H9 (cell line): ENCODE measurements around the gene NAT8. TPM values are rescaled to one million over a fixed set of nuclear protein-coding genes. Genes with fewer than 3 reads are reported as not detected.
"Not testable (repeated sequence)": the region's sequence is repeated elsewhere in the genome, so short reads cannot be mapped to it uniquely, and the experiment has no call there.

Experiments
- DNase-seq: peaks from one replicate; pipeline ENCODE4 v3.0.0-alpha.2; 2017
- H2AFZ ChIP-seq: one replicate; pipeline ENCODE4 v1.6.1; 2013; ENCODE audit warnings: mild to moderate bottlenecking, low read length, control low read depth, moderate library complexity
- H2AK5ac ChIP-seq: 2 replicates; pipeline ENCODE4 v1.6.1; 2013; ENCODE audit warnings: low read length, control low read depth, mixed read lengths; ENCODE audit not compliant: insufficient read length
- H2BK120ac ChIP-seq: one replicate; pipeline ENCODE4 v1.6.1; 2013; ENCODE audit warnings: low read depth, mild to moderate bottlenecking, low read length, control low read depth, inconsistent platforms; ENCODE audit not compliant: poor library complexity, severe bottlenecking
- H2BK12ac ChIP-seq: 2 replicates; pipeline ENCODE4 v1.6.1; 2013; ENCODE audit warnings: low read length, control low read depth, mixed read lengths, low read depth; ENCODE audit not compliant: insufficient read length
- H2BK15ac ChIP-seq: 2 replicates; pipeline ENCODE4 v1.6.1; 2013; ENCODE audit warnings: low read depth, low read length, control low read depth
- H2BK20ac ChIP-seq: one replicate; pipeline ENCODE4 v1.6.1; 2013; ENCODE audit warnings: low read depth, mild to moderate bottlenecking, low read length, control low read depth, inconsistent platforms; ENCODE audit not compliant: poor library complexity, severe bottlenecking
- H2BK5ac ChIP-seq: 2 replicates; pipeline ENCODE4 v1.6.1; 2013; ENCODE audit warnings: low read length, control low read depth, mixed read lengths; ENCODE audit not compliant: insufficient read length
- H3K14ac ChIP-seq: 2 replicates; pipeline ENCODE4 v1.6.1; 2013; ENCODE audit warnings: low read length, control low read depth; ENCODE audit not compliant: insufficient read depth
- H3K18ac ChIP-seq: 2 replicates; pipeline ENCODE4 v1.6.1; 2013; ENCODE audit warnings: low read depth, mild to moderate bottlenecking, mixed read lengths, low read length, control low read depth; ENCODE audit not compliant: insufficient read length
- H3K23ac ChIP-seq: 2 replicates; pipeline ENCODE4 v1.6.1; 2013; ENCODE audit warnings: low read length, control low read depth, mixed read lengths, low read depth; ENCODE audit not compliant: insufficient read length
- H3K23me2 ChIP-seq: 2 replicates; pipeline ENCODE4 v1.6.1; 2013; ENCODE audit warnings: low read depth, mild to moderate bottlenecking, mixed read lengths, low read length, control low read depth; ENCODE audit not compliant: insufficient read length, poor library complexity, severe bottlenecking
- H3K27ac ChIP-seq: 2 replicates; pipeline ENCODE4 v1.5.1; 2013; ENCODE audit warnings: low read length, control low read depth, mixed read lengths, low read depth; ENCODE audit not compliant: insufficient read length
- H3K27me3 ChIP-seq: 2 replicates; pipeline ENCODE4 v1.6.1; 2013; ENCODE audit warnings: low read length, control low read depth, inconsistent platforms; ENCODE audit not compliant: insufficient read depth
- H3K4ac ChIP-seq: 2 replicates; pipeline ENCODE4 v1.6.1; 2013; ENCODE audit warnings: low read depth, mild to moderate bottlenecking, control low read depth, inconsistent platforms, low read length, moderate library complexity
- H3K4me1 ChIP-seq: 2 replicates; pipeline ENCODE4 v1.6.1; 2013; ENCODE audit warnings: low read length, control low read depth, inconsistent platforms; ENCODE audit not compliant: insufficient read depth
- H3K4me2 ChIP-seq: 2 replicates; pipeline ENCODE4 v1.6.1; 2013; ENCODE audit warnings: low read length, control low read depth, mixed read lengths; ENCODE audit not compliant: insufficient read length, insufficient read depth
- H3K56ac ChIP-seq: 2 replicates; pipeline ENCODE4 v1.6.1; 2013; ENCODE audit warnings: low read depth, mild to moderate bottlenecking, mixed read lengths, low read length, control low read depth; ENCODE audit not compliant: insufficient read length
- H3K79me1 ChIP-seq: 2 replicates; pipeline ENCODE4 v1.6.1; 2013; ENCODE audit warnings: low read depth, mild to moderate bottlenecking, moderate library complexity, low read length, control low read depth, inconsistent platforms; ENCODE audit not compliant: insufficient read depth, poor library complexity, severe bottlenecking
- H3K79me2 ChIP-seq: 2 replicates; pipeline ENCODE4 v1.6.1; 2013; ENCODE audit warnings: low read length, control low read depth, inconsistent platforms; ENCODE audit not compliant: insufficient read depth
- H3K9ac ChIP-seq: 2 replicates; pipeline ENCODE4 v1.6.1; 2013; ENCODE audit warnings: low read length, control low read depth, mixed read lengths; ENCODE audit not compliant: insufficient read length; ENCODE audit errors: extremely low read depth
- H3K9me3 ChIP-seq: one replicate; pipeline ENCODE4 v1.6.1; 2013; ENCODE audit warnings: low read depth, low read length, inconsistent platforms; ENCODE audit not compliant: control insufficient read depth
- H3T11ph ChIP-seq: one replicate; pipeline ENCODE4 v1.6.1; 2013; ENCODE audit warnings: mild to moderate bottlenecking, low read length, control low read depth, inconsistent platforms
- H4K20me1 ChIP-seq: one replicate; pipeline ENCODE4 v1.6.1; 2013; ENCODE audit not compliant: control insufficient read depth, insufficient read length, insufficient read depth
- H4K5ac ChIP-seq: 2 replicates; pipeline ENCODE4 v1.6.1; 2013; ENCODE audit warnings: low read depth, mild to moderate bottlenecking, mixed read lengths, low read length, control low read depth; ENCODE audit not compliant: insufficient read length
- H4K8ac ChIP-seq: replicated peaks from 2 replicates; pipeline ENCODE4 v1.6.1; 2013; ENCODE audit warnings: low read length, control low read depth, mixed read lengths, low read depth; ENCODE audit not compliant: insufficient read length
- H4K91ac ChIP-seq: 2 replicates; pipeline ENCODE4 v1.6.1; 2013; ENCODE audit warnings: low read depth, mild to moderate bottlenecking, moderate library complexity, mixed read lengths, low read length, control low read depth; ENCODE audit not compliant: insufficient read length
- H3K27ac Mint-ChIP-seq, 3 experiments: 2 replicates in 2 of 3; 3 replicates in 1 of 3; pipeline ENCODE4 v1.8.0; 2020 to 2021; ENCODE audit warnings: mixed read lengths in 3 of 3, mild to moderate bottlenecking in 1 of 3, moderate library complexity in 1 of 3
- H3K27me3 Mint-ChIP-seq: 2 replicates; pipeline ENCODE4 v1.8.0; 2021; ENCODE audit warnings: low read depth, mild to moderate bottlenecking, moderate library complexity, mixed read lengths
- H3K36me3 Mint-ChIP-seq, 3 experiments: 2 replicates in 2 of 3; 3 replicates in 1 of 3; pipeline ENCODE4 v1.8.0; 2020 to 2021; ENCODE audit warnings: low read depth in 3 of 3, mixed read lengths in 3 of 3; ENCODE audit not compliant: insufficient read depth in 1 of 3
- H3K4me1 Mint-ChIP-seq, 2 experiments: 2 replicates each; pipeline ENCODE4 v1.8.0; 2020; ENCODE audit warnings: mixed read lengths in 2 of 2
- H3K4me3 Mint-ChIP-seq, 2 experiments: 2 replicates in 1 of 2; 3 replicates in 1 of 2; pipeline ENCODE4 v1.8.0; 2020 to 2021; ENCODE audit warnings: mild to moderate bottlenecking in 2 of 2, mixed read lengths in 2 of 2, moderate library complexity in 1 of 2
- H3K9me3 Mint-ChIP-seq, 2 experiments: 2 replicates in 1 of 2; 3 replicates in 1 of 2; pipeline ENCODE4 v1.8.0; 2020; ENCODE audit warnings: mild to moderate bottlenecking in 2 of 2, mixed read lengths in 2 of 2, moderate library complexity in 1 of 2
- WGBS: extraction: QIAGEN DNeasy Blood & Tissue Kit; methylation state at CpG from one replicate; pipeline ENCODE4 v1.1.7; 2013; ENCODE audit warnings: missing lambda C conversion rate, low lambda C conversion rate, mixed read lengths; ENCODE audit not compliant: insufficient read length; ENCODE audit errors: extremely low coverage; 5-methylcytosine and 5-hydroxymethylcytosine counted together
- total RNA-seq: library from RNA; stranded (reverse); gene quantifications from 2 replicates; pipeline ENCODE4 v1.2.1, GENCODE V29; 2021
- TF ChIP-seq, protein P1 (sequence below): fragments of 200-600 bp; sonication (generic); conservative IDR thresholded peaks from 3 replicates; pipeline ENCODE4 v1.8.0; 2021; ENCODE audit warnings: antibody characterized with exemption, mild to moderate bottlenecking

Gene NAT8
- total RNA-seq, 1 experiment from 2014 or later = not detected

GRCh38 chr2:73619925-73620324 is 22.3 kb downstream of the NAT8 start:
- WGBS = no CpG with 5 or more reads among the region's 3 CpGs
- H3K23ac ChIP-seq, H2AK5ac ChIP-seq, H3K9me3 Mint-ChIP-seq, H3K79me1 ChIP-seq, H3K27me3 Mint-ChIP-seq, H3K36me3 Mint-ChIP-seq, H2BK120ac ChIP-seq, H3K56ac ChIP-seq, H4K8ac ChIP-seq, H3K14ac ChIP-seq, H4K5ac ChIP-seq, H3K4ac ChIP-seq, H3K4me3 Mint-ChIP-seq, H3K9me3 ChIP-seq, H2BK12ac ChIP-seq, H3K4me1 Mint-ChIP-seq, H4K20me1 ChIP-seq, H3K79me2 ChIP-seq, H4K91ac ChIP-seq, H3T11ph ChIP-seq, H3K27me3 ChIP-seq, H3K27ac ChIP-seq, H3K23me2 ChIP-seq, H2BK15ac ChIP-seq, DNase-seq, H3K4me1 ChIP-seq, H2BK20ac ChIP-seq, H3K18ac ChIP-seq, H3K9ac ChIP-seq, H3K4me2 ChIP-seq, H2AFZ ChIP-seq, H2BK5ac ChIP-seq, H3K27ac Mint-ChIP-seq: not testable (repeated sequence)
- TF ChIP-seq, protein P1, sequence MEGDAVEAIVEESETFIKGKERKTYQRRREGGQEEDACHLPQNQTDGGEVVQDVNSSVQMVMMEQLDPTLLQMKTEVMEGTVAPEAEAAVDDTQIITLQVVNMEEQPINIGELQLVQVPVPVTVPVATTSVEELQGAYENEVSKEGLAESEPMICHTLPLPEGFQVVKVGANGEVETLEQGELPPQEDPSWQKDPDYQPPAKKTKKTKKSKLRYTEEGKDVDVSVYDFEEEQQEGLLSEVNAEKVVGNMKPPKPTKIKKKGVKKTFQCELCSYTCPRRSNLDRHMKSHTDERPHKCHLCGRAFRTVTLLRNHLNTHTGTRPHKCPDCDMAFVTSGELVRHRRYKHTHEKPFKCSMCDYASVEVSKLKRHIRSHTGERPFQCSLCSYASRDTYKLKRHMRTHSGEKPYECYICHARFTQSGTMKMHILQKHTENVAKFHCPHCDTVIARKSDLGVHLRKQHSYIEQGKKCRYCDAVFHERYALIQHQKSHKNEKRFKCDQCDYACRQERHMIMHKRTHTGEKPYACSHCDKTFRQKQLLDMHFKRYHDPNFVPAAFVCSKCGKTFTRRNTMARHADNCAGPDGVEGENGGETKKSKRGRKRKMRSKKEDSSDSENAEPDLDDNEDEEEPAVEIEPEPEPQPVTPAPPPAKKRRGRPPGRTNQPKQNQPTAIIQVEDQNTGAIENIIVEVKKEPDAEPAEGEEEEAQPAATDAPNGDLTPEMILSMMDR = peak; percentile 68
